VCaP (cell line): ENCODE data around the gene GCSAM.

Experiments used
- H3K27ac ChIP-seq: fragments of 450-650 bp; 2 replicates; pipeline ENCODE4 v1.5.1; 2017
- TF ChIP-seq, protein P1 (sequence below): fragments of 450-650 bp; conservative IDR thresholded peaks from 2 replicates; pipeline ENCODE4 v1.5.1; 2017; ENCODE audit warnings: mild to moderate bottlenecking, moderate library complexity

Gene GCSAM

DNA sequence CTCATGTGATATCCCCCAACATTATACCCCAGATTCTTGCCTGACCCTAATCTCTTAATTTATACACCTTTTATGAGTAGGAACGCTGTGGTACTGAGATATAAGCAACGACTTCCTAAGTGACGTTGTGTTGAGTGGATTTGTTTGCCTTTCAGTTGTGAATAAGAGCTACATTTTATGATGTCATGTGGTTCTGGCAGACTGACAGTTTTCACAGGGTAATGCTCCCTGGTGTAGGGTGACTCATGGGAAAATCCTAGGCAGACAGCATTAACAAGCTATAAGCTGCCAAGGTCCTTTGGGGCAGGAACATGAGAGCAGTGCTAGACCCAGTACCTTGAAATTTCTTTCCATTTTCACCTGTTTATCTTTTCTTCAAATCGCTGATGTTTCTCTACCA is 35.7 kb downstream of the GCSAM start:
- no peak overlapping the region for H3K27ac ChIP-seq
- TF ChIP-seq, protein P1, sequence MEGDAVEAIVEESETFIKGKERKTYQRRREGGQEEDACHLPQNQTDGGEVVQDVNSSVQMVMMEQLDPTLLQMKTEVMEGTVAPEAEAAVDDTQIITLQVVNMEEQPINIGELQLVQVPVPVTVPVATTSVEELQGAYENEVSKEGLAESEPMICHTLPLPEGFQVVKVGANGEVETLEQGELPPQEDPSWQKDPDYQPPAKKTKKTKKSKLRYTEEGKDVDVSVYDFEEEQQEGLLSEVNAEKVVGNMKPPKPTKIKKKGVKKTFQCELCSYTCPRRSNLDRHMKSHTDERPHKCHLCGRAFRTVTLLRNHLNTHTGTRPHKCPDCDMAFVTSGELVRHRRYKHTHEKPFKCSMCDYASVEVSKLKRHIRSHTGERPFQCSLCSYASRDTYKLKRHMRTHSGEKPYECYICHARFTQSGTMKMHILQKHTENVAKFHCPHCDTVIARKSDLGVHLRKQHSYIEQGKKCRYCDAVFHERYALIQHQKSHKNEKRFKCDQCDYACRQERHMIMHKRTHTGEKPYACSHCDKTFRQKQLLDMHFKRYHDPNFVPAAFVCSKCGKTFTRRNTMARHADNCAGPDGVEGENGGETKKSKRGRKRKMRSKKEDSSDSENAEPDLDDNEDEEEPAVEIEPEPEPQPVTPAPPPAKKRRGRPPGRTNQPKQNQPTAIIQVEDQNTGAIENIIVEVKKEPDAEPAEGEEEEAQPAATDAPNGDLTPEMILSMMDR: no peak

- TF ChIP-seq, protein P1: no peak
- no peak overlapping the region for H3K27ac ChIP-seq
These were observed 36.9 kb downstream of the GCSAM start for GRCh38 chr3:112096176-112096575.

DNA sequence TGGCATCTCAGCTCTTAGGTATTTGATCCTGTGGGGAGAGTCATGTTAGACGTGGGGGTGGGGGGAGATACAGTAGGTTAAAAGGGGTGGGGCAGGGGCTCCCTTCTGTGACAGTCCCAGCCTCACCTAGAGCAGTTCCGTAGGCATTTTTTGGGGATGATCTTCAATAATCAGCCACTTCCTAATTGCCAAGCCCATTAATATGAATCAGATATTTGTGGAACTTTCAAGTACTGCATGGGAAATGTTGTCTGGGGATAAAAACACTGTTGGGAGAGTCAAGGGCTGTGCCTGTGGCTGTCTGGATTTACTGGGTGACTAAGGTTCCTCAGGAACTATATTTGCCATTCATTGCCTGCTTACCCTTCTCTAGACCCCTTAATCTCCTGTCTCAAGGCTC is 37.3 kb downstream of the GCSAM start:
- H3K27ac ChIP-seq: no peak overlapping the region

GRCh38 chr3:112093180-112093522 is 39.9 kb downstream of the GCSAM start:
- no peak overlapping the region for H3K27ac ChIP-seq
- TF ChIP-seq, protein P1: no peak

More for the DNA sequence above, 37.3 kb downstream of the GCSAM start:
- TF ChIP-seq, protein P1: no peak

DNA sequence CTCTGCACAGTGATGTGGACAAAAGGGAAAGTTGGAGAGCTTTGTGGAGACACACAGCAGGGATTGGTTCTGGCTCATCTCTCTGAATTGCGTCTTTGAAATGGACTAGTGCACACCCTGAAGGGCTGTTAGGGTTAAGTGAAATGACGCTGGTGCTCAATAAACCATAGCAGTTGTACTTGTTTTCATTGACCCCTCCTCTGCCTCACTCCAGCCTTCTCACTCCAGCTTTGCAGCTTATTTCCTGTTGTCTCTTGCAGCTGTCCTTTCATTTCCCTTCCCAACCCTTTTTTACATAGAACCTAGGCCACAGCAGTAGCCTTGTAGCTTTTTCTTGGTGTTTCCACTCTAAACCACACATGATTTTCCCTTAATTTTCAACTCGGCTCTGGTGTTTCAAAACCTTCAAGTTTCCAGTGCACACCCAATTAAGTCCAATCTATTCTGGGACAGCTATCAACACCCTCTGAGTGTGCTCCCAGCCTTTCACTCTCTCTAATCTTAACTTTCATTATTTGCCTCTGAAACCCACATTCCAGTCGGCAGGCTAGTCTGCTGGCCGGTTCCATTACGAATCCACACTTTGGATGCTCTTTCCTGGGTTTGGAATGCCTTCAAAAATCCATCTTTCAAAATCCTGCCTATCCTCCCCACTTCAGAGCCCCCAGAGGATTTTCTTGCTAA is 40.4 kb downstream of the GCSAM start:
- TF ChIP-seq, protein P1: no peak
- H3K27ac ChIP-seq: peak overlapping the region; percentile 80; the same call in 1 of the 2 replicates

- TF ChIP-seq, protein P1: no peak
- peak overlapping the region; percentile 80 for H3K27ac ChIP-seq
These were observed 42.0 kb downstream of the GCSAM start for GRCh38 chr3:112090887-112091586.

GRCh38 chr3:112089956-112090886 is 42.8 kb downstream of the GCSAM start:
- TF ChIP-seq, protein P1: no peak
- H3K27ac ChIP-seq: peak overlapping the region; percentile 80
